Testis (tissue), 2 donors: ENCODE results near the gene TMEM164.

ENCODE experiments used
- CTCF ChIP-seq, 3 experiments: fragments of 450-650 bp in 2 of 3; fragments of 200-600 bp in 1 of 3; sonication (generic) in 1 of 3; IDR thresholded peaks; one replicate each; pipeline ENCODE4 v1.5.1; 2016 to 2019; ENCODE audit warnings: antibody characterized with exemption in 3 of 3, mild to moderate bottlenecking in 2 of 3, moderate library complexity in 1 of 3
- POLR2A ChIP-seq: fragments of 450-650 bp; IDR thresholded peaks from one replicate; pipeline ENCODE4 v1.6.1; 2017; ENCODE audit warnings: antibody characterized with exemption, mild to moderate bottlenecking, moderate library complexity

GRCh38 chrX:110070970-110071369 is 68.1 kb downstream of the TMEM164 start:
- no peak for TF ChIP-seq CTCF (IDR thresholded peaks at IDR 0.05)
- no peak for TF ChIP-seq POLR2A
